NCI-H2107 (cell line): ENCODE measurements around the gene GATAD2A.
"Not testable (repeated sequence)": the region's sequence is repeated elsewhere in the genome, so short reads cannot be mapped to it uniquely, and the experiment has no call there.

Experiments used
- DNase-seq: peaks from one replicate; lab custom pipeline; 2025; lab: John Stamatoyannopoulos, UW

Gene GATAD2A

GRCh38 chr19:19388568-19389555, 16.6 kb upstream of the GATAD2A start:
- no peak for DNase-seq

DNA sequence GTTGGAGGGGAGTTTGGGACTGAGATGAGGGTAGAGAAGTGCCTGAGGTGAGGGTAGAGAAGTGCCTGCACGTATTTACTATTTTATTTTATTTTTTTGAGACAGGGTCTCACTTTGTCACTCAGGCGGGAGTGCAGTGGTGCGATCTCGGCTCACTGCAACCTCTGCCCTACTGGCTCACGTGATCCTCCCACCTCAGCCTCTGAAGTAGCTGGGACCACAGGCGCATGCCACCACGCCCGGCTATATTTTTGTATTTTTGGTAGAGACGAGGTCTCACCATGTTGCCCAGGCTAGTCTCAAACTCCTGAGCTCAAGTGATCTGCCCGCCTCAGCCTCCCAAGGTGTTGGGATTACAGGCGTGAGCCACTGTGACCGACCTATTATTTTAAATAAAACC, 15.8 kb upstream of the GATAD2A start:
- not testable (repeated sequence) for DNase-seq

DNA sequence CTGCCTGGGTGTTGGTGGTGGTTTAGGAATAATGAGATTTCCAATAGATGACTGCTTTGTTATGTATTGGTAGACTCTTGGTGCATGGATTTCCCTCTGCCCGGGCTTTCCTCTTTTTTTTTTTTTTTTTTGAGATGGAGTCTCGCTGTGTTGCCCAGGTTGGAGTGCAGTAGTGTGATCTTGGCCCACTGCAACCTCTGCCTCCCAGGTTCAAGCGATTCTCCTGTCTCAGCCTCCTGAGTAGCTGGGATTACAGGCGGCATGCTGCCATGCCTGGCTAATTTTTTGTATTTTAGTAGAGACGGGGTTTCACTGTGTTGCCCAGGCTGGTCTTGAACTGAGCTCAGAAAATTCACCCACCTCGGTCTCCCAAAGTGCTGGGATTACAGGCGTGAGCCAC, 11.1 kb upstream of the GATAD2A start:
- DNase-seq: not testable (repeated sequence)

- no peak for DNase-seq
Measured at GRCh38 chr19:19399733-19400433, 5.6 kb upstream of the GATAD2A start.

DNA sequence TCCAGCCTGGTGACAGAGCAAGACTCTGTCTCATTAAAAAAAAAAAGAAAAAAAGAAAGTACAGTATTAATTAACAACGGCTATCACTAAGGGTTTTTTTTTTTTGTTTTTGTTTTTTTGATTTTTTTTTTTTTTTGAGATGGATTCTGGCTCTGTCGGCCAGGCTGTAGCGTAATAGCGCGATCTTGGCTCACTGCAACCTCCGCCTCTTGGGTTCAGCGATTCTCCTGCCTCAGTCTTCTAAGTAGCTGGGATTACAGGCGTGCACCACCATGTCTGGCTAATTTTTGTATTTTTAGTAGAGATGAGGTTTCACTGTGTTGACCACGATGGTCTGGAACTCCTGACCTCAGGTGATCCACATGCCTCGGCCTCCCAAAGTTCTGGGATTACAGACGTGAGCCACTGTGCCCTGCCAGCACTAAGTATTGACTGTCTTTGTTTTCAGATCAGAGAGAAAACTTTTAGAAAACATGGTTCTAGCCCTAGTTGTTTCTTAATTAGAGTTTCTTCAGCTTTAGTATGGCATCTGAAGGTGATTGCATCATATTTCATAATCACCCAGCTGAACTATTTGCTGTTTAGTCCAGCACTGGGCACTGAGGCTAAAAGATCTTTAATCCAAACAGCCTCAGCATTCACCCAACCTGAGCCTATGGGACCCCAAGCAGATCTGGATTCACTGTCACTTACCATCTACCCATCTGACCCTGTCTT, 2.7 kb upstream of the GATAD2A start:
- DNase-seq: no peak

DNA sequence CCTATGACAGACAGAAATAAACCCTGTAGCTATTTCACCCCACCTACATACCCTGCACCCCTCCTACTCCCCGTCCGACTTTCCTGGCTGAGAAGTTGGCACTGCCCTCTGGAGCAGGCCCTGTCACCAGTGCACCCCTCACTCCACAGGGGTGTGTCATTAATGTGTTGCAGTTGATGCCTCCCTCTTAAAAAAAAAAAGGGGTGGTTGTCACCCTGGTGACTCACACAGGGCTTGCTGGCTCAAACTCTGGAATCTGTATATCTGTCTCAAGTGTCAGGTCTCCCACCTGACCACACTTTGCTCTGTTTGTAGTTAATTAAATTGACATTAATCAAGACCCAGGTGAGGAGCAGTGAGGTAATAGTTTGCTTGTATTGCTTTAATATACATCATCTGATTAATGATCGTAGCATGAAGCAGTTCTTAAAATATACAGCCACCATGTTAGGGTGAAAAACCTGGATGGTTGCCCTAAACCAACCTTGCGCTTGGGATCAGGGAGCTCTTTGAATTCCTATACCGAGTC, 2.0 kb upstream of the GATAD2A start:
- no peak for DNase-seq

- DNase-seq: no peak
Measured at GRCh38 chr19:19405971-19406877, 749 bp downstream of the GATAD2A start.

DNA sequence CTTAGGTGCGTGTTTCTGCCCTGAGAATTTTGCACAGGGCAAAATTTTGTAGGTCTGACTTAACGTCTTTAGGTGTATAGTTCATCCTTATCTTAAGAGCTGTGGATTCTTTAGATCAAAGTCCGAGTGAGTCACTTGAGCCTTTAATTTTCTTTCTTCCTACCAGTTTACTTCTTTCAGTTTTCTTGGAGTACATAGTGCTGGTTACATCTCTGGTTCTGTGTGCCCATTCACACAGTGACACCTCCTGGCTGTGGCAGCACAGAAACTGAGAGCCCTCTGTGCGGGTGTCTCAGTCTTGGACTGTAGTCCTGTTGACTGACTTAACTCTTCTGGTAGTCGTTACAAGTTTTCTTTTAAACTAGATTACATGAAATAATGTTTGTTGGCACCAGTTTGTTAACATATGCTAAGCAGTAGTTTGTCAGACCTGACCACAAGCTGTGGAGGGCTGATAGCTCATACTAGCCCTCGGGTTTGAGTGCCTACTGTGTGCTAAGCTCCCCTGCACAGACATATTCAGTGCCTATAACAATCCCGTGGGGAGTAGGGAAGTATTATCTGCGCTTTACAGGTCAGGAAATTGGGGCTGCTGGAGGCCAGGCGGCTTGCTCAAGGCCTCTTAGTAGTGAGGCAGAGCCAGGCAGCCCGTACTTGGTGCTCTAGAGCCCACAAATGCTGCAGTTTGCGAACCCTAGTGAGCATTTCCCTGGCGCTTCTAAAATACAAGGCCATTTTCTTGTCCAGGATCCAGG, 1.6 kb downstream of the GATAD2A start:
- DNase-seq: no peak

GRCh38 chr19:19407633-19407930, 2.1 kb downstream of the GATAD2A start:
- DNase-seq: no peak

GRCh38 chr19:19409205-19409604, 3.7 kb downstream of the GATAD2A start:
- DNase-seq: no peak

- no peak for DNase-seq
Measured at GRCh38 chr19:19409631-19410030, 4.2 kb downstream of the GATAD2A start.

GRCh38 chr19:19410553-19411550, 5.4 kb downstream of the GATAD2A start:
- DNase-seq: no peak

- no peak for DNase-seq
Measured at GRCh38 chr19:19416280-19416679, 10.8 kb downstream of the GATAD2A start.

DNA sequence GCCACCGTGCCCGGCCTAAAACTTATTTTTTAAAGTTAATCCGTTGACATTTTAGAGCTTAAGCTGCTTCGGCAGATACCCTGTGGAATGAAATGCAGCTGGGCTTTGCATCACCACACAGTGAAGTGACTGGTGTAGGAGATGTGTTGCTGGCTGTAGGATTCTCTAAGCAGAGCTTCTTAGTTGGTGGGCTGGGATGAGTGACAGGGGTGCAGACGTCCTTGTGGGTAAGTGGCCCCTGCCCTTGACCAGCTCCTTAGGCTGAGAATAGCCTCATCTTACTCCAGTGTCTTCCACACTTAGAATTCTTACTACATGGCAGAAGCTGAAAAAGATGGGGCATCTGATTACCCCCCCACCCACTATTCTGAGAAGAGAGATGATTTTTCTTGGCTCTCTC, 11.6 kb downstream of the GATAD2A start:
- DNase-seq: no peak

DNA sequence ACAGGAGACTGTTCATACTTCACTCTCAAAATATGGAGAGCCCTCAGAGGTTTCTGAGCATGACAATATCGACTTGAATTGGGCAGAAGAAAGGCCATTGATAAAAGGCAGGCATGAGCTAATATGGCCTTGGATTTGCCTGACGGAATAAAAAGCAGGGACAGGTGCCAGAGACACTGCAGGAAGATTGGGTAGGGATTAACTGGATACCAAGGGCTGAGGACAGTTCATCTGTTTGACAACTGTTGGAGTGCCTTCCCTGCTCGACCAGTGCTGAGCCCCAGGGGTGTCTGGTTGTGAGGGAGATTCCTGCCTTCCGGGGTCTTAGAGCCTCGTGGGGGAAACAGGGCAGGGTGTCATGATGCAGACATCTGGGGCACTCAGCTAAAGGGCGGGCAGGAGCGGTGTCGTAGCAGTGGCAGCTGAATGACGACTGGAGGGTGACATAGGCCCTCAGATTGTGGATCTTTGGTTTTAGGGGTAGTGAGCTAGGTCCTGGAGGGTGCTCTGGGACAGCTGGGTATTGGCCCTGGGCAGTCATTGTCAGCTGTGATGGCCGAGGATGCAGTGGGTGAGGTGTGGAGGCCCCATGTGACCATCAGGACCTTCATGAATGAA, 12.3 kb downstream of the GATAD2A start:
- DNase-seq: peak; percentile 15

- no peak for DNase-seq
Measured at GRCh38 chr19:19418555-19419260, 13.2 kb downstream of the GATAD2A start.

DNA sequence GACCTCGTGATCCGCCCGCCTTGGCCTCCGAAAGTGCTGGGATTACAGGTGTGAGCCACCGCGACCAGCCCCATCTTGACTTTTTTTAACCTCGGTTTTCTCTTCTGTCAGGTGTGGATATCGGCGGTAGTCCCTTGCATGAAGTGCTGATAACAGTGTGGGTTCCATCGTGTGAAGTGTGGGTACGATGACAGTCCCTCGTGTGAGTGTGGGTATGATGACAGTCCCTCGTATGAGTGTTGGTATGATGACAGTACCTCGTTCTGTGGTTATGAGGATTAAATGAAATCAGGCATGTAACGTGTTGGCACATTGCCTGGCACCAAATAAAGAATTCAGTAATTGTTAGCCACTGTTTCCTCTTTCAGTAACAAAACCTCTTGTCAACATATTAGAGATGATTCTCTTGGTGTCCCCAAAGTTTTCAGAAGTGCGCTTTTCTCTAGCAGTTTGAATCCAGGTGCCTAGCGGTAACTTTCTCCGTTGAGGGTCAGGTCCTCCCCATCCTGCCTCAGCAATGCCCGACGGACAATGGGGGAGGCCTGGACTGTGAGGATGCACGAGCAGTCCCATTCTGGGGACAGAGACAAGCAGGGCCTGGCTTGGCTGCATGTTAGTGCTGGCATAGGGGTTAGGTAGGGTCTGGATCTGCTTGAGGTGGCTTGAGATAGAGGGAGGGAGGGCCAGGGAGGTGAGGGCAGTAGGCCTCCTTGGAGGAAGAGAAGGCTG, 15.3 kb downstream of the GATAD2A start:
- no peak for DNase-seq

GRCh38 chr19:19421299-19421696, 15.8 kb downstream of the GATAD2A start:
- DNase-seq: no peak
